Measurements from ENCODE around the gene MAN1B1. TPM values are rescaled to one million over a fixed set of nuclear protein-coding genes. Genes with fewer than 3 reads are reported as not detected.

MAN1B1 gene
- total and polyA plus RNA-seq, 2 of the 8 experiments (the other 6 are each of a cell fraction or from before 2014, with no cell fraction given): 33.7 to 36.3 TPM

- no peak for TF ChIP-seq CHD7 (IDR thresholded peaks at IDR 0.05; ENCODE audit: insufficient replicate concordance, low read length)
- TF ChIP-seq EZH2 (IDR thresholded peaks at IDR 0.05; ENCODE audit: low read depth, low read length, severe bottlenecking): no peak
- TF ChIP-seq EP300 (IDR thresholded peaks at IDR 0.05; ENCODE audit: borderline replicate concordance in 1 of 2, low read depth in 2 of 2, low read length in 2 of 2): no peak
- TF ChIP-seq EGR1 (IDR thresholded peaks at IDR 0.05; ENCODE audit: borderline replicate concordance, low read depth, low read length): no peak
- TF ChIP-seq, protein P1, sequence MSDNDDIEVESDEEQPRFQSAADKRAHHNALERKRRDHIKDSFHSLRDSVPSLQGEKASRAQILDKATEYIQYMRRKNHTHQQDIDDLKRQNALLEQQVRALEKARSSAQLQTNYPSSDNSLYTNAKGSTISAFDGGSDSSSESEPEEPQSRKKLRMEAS (IDR thresholded peaks at IDR 0.05): no peak
- no peak for TF ChIP-seq CBX5 (IDR thresholded peaks at IDR 0.05; ENCODE audit: low read depth, low read length)
- TF ChIP-seq HDAC6 (IDR thresholded peaks at IDR 0.05; ENCODE audit: low read depth, low read length): no peak
- no peak for TF ChIP-seq GTF2F1 (IDR thresholded peaks at IDR 0.05; ENCODE audit: borderline replicate concordance, low read depth, low read length)
- no peak for TF ChIP-seq KDM4A (IDR thresholded peaks at IDR 0.05; ENCODE audit: low read depth, low read length, severe bottlenecking)
- no peak for TF ChIP-seq SIRT6 (IDR thresholded peaks at IDR 0.05; ENCODE audit: low read length)
- TF ChIP-seq POU5F1 (IDR thresholded peaks at IDR 0.05; ENCODE audit: low read depth, low read length): no peak
- no peak for TF ChIP-seq BRCA1 (IDR thresholded peaks at IDR 0.05; ENCODE audit: low read depth, low read length)
These were observed 47.9 kb upstream of the MAN1B1 start (continued) for GRCh38 chr9:137038916-137039315.
